Hepatic stellate cell (primary cell): ENCODE results near the gene SLC4A1.
A peak's percentile ranks its signal among the peaks of the same experiment; 100 is the strongest.

Experiments used
- DNase-seq: peaks from one replicate; pipeline ENCODE4 v3.0.0; 2011; ENCODE audit warnings: low spot score

The SLC4A1 gene

GRCh38 chr17:44267818-44268490 is at the start of gene SLC4A1:
Gene SLC4A1, minus strand, starts transcription at chr17:44268135. Its CDS starts 5,269 bp downstream, at chr17:44262866.
- DNase-seq = no peak

- no peak for DNase-seq
Measured at GRCh38 chr17:44317545-44317944, 49.6 kb upstream of the SLC4A1 start.

- no peak for DNase-seq
Measured at GRCh38 chr17:44315760-44316731, 48.1 kb upstream of the SLC4A1 start.

- peak; percentile 69 for DNase-seq
Measured at GRCh38 chr17:44314869-44315661, 47.1 kb upstream of the SLC4A1 start.

GRCh38 chr17:44314524-44314868 is 46.6 kb upstream of the SLC4A1 start:
- DNase-seq = no peak

- no peak for DNase-seq
Measured at GRCh38 chr17:44314031-44314430, 46.1 kb upstream of the SLC4A1 start.

GRCh38 chr17:44312396-44313104 is 44.6 kb upstream of the SLC4A1 start:
- no peak for DNase-seq

- no peak for DNase-seq
Measured at GRCh38 chr17:44311562-44312181, 43.7 kb upstream of the SLC4A1 start.

- no peak for DNase-seq
Measured at GRCh38 chr17:44310609-44311376, 42.9 kb upstream of the SLC4A1 start.

- no peak for DNase-seq
Measured at GRCh38 chr17:44310188-44310587, 42.3 kb upstream of the SLC4A1 start.

GRCh38 chr17:44309472-44309871 is 41.5 kb upstream of the SLC4A1 start:
- DNase-seq = no peak

GRCh38 chr17:44308865-44309264 is 40.9 kb upstream of the SLC4A1 start:
- DNase-seq = no peak

- peak; percentile 93 for DNase-seq
Measured at GRCh38 chr17:44308320-44308818, 40.4 kb upstream of the SLC4A1 start, which contains the start of gene RUNDC3A. Gene RUNDC3A, plus strand, starts transcription at chr17:44308601. Its CDS starts 232 bp downstream, at chr17:44308833.

- DNase-seq = no peak
Measured at GRCh38 chr17:44307387-44308186, 39.7 kb upstream of the SLC4A1 start.

- DNase-seq = no peak
Measured at GRCh38 chr17:44304651-44305050, 36.7 kb upstream of the SLC4A1 start.

GRCh38 chr17:44297975-44298374 is 30.0 kb upstream of the SLC4A1 start:
- no peak for DNase-seq

GRCh38 chr17:44293509-44294226 is 25.7 kb upstream of the SLC4A1 start:
- DNase-seq = no peak

GRCh38 chr17:44287651-44288050 is 19.7 kb upstream of the SLC4A1 start:
- no peak for DNase-seq

- no peak for DNase-seq
Measured at GRCh38 chr17:44284024-44284400, 16.1 kb upstream of the SLC4A1 start.
